Stimulated activated CD4-positive, alpha-beta T cell treated with anti-CD3 and anti-CD28 coated beads, TNF-alpha, amount 100 ng/mL, for 1 hour (primary cell): ENCODE measurements around the gene PTCD1.

Experiments
- DNase-seq, 3 donors: peaks; one replicate each; pipeline ENCODE4 v3.0.0-alpha.2; 2020; ENCODE audit warnings: low read depth in 3 of 3, low spot score in 1 of 3

Gene PTCD1

GRCh38 chr7:99438573-99439480 lies at the start of gene PTCD1, which contains the start of gene CPSF4:
TSS of gene PTCD1 (minus strand) at chr7:99438798. CDS start at chr7:99435242, 3,556 bp downstream.
TSS of gene CPSF4 (plus strand) at chr7:99438943. CDS start at chr7:99439083, 140 bp downstream.
- peak; percentile 68 to 88 (median 80) for DNase-seq

GRCh38 chr7:99485094-99485493 lies 46.5 kb upstream of the PTCD1 start:
- no peak for DNase-seq

GRCh38 chr7:99478464-99479440 lies 40.2 kb upstream of the PTCD1 start:
- DNase-seq = no peak

- DNase-seq = no peak
Observed at GRCh38 chr7:99476107-99476506, 37.5 kb upstream of the PTCD1 start.

- no peak for DNase-seq
Observed at GRCh38 chr7:99473315-99473596, 34.7 kb upstream of the PTCD1 start.

- peak; percentile 92 to 95 (median 94) for DNase-seq
Observed at GRCh38 chr7:99472561-99473314, 34.1 kb upstream of the PTCD1 start, which contains the start of gene ZNF789. TSS of gene ZNF789 (plus strand) at chr7:99472890. CDS start at chr7:99476457, 3,567 bp downstream.

GRCh38 chr7:99469381-99470065 lies 30.9 kb upstream of the PTCD1 start:
- DNase-seq = no peak

GRCh38 chr7:99468336-99468918 lies 29.8 kb upstream of the PTCD1 start:
- no peak for DNase-seq

GRCh38 chr7:99465421-99465768 lies 26.8 kb upstream of the PTCD1 start:
- DNase-seq = no peak

GRCh38 chr7:99461221-99461620 lies 22.6 kb upstream of the PTCD1 start:
- no peak for DNase-seq

GRCh38 chr7:99460651-99461050 lies 22.1 kb upstream of the PTCD1 start:
- no peak for DNase-seq

GRCh38 chr7:99459087-99459486 lies 20.5 kb upstream of the PTCD1 start:
- DNase-seq = no peak

GRCh38 chr7:99457650-99458493 lies 19.3 kb upstream of the PTCD1 start:
- DNase-seq = no peak

- DNase-seq = no peak
Observed at GRCh38 chr7:99457050-99457649, 18.6 kb upstream of the PTCD1 start.

- DNase-seq = no peak
Observed at GRCh38 chr7:99456288-99456687, 17.7 kb upstream of the PTCD1 start.

- no peak for DNase-seq
Observed at GRCh38 chr7:99455874-99456273, 17.3 kb upstream of the PTCD1 start.

GRCh38 chr7:99453105-99453504 lies 14.5 kb upstream of the PTCD1 start:
- DNase-seq = no peak

GRCh38 chr7:99452541-99452940 lies 13.9 kb upstream of the PTCD1 start:
- DNase-seq = no peak

GRCh38 chr7:99451936-99452335 lies 13.3 kb upstream of the PTCD1 start:
- DNase-seq = no peak
